SW480 (cell line): ENCODE results near the gene STAB2.
"Not testable (repeated sequence)": the region's sequence is repeated elsewhere in the genome, so short reads cannot be mapped to it uniquely, and the experiment has no call there.

Experiments
- DNase-seq: peaks from one replicate; pipeline ENCODE4 v3.0.0-alpha.2; 2016; ENCODE audit warnings: low spot score

Gene STAB2

DNA sequence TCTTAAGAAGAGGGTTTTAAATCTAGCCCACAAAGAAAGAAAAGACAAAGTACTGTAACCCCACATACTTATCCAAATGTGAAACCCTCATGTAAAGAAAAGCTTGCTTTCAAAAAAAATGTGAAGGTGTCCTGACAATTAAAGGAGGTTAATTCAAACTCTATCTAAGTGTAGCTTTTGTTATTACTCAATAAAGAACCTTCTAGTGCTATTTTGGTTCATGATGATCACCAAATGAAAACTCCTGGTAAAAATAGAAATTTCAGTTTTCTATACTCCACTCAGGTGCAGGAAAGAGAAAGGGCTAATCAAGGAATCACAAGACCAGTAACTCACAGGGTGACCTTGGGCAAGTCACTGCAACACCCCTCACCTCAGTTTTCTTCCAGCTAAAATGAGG, 1.6 kb downstream of the STAB2 start:
- DNase-seq = no peak

DNA sequence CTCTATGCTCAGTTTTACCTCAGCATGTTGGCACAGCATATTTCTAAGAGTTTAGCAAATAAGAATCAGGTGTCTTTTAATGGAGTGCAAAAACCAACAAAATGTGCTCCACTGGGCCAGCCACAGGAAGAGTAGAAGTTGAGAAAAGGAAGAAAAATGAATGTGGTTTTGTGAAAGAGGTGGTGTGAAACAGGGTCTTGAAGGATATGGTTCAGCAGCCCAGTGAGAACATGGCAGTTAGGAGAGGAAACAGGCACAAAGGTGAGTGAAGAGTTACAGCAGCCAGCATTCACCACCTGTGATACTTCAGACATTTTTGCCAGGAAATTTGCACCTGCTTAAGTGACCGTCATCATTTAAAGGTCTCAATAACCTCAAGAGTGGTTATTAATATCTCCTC, 2.4 kb downstream of the STAB2 start:
- no peak for DNase-seq

DNA sequence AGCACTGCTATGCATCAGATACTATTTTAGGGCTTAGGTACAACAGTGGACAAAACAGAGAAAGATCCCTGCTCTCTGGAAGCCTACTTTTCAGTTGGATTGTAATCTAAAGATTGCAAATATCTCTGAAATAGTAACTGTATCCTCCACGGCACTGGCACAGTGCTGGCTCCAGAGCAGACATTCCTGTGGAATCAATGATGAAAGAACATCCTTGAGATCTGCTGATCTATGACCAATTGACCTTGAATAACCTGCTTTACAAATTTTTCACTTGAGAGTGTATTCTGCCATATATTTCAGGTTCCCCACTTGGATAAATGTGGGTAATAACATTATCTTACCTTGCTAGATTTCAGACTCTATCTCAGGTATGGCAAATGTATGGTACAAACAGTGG, 3.2 kb downstream of the STAB2 start:
- DNase-seq = no peak

DNA sequence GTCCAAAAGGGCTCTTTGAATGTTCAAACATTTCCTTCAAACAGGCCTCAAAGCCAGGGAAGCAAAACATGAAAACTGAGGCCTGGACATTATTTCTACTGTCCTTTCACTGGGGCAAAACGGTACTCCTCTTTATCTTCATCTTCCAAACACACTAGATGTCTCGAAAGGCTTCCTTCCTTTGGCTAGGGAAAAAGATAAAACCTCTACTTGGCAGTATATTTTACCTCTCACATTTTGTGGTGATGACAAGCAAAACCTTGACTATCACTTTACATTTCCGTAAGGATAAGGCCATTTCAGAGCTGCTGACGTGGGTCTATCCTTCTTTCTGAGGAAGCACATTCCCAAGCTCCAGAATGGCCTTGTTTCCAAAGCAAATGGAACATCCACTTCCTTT, 9.9 kb downstream of the STAB2 start:
- no peak for DNase-seq

DNA sequence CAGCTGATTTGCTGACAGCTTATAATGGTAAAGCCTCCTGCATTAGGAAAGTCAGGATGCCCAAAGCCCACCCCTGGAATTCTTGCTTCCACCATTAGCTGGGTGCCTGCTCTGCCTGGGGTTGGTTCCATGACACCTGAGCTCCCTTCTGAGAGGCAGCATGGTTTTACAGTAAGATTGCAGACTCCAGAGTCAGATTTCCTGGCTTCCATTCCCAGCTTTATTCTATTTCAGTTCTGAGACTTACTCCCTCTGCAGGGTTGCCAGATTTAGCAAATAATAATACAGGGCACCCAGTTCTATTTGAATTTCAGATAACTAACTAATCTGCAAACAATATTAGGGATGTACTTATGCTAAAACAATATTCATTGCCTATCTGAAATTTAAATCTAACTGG, 12.2 kb downstream of the STAB2 start:
- no peak for DNase-seq

DNA sequence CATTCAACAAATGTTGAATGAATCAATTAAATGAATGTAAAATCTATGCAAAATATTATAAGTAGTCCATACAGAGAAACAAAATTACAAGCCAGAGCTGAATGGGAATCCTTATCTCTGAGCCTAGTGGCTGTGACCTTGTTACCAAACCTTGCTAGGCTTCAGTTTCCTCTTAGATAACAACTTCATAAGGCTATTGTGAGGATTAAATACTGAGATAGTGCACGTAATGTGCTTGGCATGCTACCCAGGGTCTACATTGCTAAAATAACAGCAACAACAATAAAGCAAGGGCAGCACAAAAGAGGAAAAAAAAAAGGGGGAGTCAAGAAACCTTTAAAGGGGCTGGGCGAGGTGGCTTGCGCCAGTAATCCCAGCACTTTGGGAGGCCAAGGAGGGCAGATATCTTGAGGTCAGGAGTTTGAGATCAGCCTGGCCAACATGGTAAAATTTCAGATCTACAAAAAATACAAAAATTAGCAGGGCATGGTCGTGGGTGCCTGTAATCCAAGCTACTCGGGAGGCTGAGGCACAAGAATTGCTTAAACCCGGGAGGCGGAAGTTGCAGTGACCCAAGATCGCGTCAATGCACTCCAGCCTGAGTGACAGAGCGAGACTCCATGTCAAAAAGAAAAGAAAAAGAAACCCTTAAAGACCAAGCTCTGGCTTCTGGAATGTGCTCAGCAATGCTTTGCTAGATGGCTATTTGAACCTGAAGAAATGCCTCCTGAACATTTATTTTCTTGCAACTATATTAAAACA, 14.1 kb downstream of the STAB2 start:
- no peak for DNase-seq

DNA sequence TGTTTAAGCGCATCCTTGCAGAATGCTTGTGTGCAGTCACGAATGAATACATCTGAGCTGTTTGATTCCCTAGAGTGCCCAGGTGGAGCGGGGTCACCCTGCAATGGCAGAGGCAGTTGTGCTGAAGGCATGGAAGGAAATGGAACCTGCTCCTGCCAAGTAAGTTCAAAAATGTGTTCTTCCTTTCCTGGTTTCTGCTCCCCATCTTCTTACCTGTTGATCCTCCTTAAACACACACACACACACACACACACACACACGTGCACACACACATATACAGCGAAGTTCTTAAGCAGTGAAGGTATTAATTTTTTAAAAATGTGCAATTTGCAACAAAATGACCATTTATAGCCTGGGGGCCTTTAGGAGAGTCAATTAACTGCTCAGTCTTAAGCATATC, 33.3 kb downstream of the STAB2 start:
- DNase-seq = no peak

DNA sequence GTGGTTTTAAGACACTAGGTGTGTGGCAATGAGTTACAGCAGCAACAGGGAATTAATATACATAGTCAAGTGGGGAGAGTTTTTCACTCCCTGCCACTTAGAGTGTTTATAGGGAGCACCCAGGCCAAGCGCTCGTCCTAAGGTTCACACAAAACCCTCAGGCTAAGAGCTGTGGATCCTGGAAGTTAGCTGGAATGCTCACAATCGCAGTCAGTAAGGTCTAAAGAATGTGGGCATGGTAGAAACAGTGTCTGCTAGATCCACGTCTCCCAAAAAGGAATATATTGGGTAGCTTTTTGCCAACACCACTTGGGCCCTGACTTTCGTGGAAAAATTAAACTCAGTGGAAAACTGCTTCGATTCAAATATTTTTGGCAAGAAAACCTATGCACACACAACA, 36.6 kb downstream of the STAB2 start:
- no peak for DNase-seq

DNA sequence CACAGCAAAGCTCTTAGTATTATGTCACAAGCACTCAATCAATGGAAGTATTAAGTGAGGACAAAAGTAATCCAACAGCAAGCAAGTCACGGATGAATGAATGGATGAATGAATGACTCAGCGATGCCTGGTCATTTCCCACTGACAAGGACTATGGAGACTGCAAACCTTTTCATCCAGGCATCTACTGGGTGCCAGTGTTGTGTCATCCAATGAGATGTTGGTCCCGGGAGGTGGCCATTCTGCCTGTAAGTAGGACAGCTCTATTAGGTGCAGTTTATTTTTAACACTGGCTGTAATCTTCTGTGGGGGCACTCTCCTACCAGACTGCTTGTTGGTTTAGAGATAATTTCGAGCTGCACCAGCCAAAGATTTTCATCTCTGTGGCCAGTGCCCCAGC, 39.4 kb downstream of the STAB2 start:
- DNase-seq = peak; percentile 61

DNA sequence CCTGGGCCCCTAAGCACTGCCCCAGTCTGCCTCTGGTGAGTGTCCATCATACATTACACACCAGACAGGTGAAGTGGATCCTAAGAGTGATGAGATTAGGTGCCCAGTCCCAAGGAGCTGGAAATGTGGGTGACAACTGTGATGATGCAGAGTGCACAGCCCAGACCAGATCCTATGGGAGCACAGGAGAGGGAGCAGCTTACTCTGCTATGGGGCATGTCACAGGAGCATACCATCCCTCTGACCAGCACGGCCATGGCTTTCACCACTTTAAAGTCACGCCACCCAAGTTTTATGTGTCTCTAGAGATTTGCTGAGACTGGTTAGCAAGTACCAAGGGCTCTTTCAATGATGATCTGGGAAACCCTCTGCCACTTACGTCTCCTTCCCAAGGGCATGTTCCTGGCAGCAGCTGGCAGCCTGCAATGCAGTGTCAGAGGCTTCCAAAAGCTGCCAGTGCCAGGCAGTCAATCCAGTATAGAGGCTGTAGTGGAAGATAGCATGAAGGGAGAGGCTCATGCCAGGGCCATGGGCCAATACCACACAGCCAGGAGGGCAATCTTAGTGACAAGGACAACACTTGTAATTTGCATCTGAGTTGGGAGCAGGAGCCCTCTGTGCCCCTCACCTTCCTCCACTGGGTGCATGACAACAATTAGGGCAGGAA, 40.2 kb downstream of the STAB2 start:
- DNase-seq = no peak

DNA sequence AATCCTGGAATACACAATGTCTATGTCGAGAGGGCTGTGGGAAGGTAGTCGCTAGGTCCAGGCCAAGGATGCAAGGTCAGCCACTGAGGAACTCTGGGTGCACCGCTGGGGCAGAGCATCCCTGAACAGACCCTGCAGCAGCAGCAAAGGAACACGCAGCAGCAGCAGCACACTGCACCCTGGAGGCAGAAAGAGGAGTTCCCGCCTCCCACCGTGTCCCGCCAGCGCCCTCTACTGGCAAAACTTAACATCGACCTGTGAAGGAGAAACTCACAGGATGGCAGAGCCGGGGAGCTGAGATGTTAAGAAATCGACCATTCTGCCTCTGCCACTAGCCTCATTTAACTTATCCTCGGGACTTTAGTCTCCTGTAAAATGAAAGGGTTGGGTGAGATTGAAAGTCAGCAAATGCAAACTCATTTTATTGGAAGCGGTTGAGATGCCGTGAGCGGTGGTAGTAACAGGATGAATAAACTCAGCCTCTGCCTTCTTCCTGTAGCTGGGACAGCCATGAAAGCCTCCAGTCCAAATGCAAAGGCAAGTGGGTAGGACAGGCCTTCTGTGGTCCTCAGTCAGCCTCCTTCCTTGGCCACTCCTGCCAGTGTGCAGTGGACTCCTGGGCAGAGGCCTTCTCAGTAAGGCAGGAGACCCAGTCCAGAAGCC, 45.6 kb downstream of the STAB2 start:
- peak; percentile 26 for DNase-seq

DNA sequence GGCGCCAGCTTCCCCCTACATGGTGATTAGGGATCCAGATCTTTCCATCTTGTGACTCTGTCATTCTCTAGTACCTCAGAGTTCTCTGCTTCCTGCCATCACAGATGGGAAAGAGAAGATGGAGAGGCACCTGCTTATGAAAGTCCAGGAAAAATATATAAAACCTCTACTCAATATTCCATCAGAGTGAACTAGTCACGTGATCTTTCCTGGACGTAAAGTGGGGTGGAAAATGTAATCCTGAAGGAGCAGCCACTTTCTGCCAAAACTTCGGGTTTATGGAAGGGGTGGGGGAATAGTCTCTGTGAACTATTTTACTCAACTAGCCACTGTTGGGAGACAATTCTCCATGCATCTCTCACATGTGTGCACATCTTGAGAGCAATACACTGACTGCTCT, 47.7 kb downstream of the STAB2 start:
- DNase-seq = no peak

DNA sequence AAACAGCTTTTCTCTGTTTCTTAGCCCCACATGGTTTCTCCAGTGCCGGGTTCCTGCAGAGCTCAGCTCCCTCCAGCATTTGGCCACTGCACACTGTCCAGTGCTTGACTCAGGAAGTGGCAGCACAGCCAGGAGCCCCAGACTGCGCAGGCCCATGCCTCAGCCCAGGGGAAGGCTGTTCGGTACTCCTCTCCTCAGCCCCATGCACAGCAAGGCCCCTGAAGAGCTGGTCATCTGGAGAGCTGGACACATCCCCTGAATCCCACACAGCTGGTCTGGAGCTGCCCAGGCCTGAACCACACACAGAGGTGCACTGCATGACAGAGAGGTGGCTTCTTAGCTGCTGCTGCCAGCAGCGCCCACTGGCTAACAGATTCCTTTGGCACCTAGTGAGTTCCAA, 48.3 kb downstream of the STAB2 start:
- DNase-seq = no peak

DNA sequence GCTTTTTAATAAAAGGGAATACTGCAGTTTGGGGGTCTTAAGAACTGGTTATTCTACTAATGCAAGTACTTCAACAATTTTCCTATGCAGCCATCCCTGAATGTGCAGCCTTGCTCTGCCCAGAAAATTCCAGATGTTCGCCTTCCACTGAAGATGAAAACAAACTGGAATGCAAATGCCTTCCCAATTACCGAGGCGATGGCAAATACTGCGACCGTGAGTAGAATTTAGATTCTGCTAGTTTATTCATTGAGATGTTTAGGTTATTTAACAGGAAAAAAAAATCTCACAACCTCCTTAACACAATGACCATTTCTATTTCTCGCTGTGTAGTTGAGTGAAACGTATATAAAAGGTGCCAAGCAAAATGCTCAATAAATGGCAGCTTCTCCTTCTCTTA, 49.9 kb downstream of the STAB2 start:
- DNase-seq = no peak

DNA sequence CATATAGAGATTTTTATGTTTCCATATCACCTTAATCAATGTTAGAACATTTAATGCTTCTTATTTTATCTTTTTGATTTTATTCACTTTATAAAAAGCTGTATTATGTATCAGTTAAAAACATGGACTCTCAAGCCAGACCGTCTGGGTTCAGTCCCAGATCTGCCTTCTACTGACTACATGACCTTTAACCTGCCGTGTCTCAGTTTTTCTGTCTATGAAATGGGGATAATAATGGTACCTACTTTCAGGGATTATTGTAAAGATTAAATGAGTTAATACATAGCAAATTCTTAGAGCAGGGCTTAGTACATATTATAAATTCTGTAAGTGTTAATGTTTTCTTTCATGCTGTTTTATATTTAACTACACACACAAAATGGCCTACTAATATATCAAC, 50.4 kb downstream of the STAB2 start:
- DNase-seq = no peak

DNA sequence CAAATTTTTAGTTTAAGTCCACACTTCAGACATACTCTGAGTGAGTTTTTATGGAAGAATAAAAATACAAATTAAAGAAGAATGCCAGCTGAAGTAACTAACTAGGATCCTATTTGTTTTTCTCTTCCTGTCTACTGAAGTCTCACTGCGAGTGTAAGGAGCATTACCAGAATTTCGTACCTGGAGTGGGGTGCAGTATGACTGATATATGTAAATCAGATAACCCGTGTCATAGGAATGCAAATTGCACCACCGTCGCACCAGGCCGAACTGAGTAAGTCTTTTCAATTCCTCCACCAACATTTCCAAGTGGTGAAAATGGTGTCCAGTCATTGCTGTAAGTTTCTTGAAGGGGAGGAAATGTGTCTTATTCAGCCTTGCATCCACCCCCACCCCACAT, 52.9 kb downstream of the STAB2 start:
- no peak for DNase-seq

DNA sequence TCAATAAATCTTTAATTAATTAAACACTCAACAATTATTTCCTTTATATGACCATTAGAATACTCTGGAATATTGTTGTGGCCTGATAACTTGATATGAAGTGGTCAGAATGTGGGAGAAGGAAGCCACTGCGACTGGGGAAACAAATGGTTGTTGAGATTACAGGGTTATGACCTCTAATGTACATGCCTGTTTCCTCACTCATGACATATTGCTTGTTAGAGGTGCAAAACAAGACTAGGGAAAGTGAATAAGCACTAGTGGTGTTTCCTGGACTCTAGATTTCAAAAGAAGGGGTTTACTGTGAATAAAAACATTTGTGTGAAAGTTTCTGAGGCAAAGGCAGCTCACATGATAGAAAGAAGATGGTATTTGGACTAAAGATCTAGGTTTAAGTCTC, 53.3 kb downstream of the STAB2 start:
- no peak for DNase-seq

DNA sequence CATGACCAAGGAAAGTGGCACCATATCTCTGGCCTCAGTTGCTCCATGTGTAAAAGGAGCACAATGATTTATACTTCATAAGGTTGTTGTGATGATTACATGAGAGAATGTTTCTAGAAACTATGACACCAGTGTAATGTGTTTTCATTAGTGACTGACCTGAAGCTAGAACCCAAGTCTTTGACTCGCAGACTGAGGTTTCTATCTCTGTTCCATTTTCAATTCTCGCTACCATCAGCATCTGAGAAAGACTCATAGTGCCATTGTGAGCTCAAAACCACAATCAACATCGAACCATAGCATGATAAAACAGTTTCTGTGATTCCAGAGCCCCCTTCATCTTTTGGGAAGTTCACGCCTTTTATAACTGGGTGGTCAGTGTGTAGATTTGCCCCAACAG, 53.8 kb downstream of the STAB2 start:
- DNase-seq = no peak

DNA sequence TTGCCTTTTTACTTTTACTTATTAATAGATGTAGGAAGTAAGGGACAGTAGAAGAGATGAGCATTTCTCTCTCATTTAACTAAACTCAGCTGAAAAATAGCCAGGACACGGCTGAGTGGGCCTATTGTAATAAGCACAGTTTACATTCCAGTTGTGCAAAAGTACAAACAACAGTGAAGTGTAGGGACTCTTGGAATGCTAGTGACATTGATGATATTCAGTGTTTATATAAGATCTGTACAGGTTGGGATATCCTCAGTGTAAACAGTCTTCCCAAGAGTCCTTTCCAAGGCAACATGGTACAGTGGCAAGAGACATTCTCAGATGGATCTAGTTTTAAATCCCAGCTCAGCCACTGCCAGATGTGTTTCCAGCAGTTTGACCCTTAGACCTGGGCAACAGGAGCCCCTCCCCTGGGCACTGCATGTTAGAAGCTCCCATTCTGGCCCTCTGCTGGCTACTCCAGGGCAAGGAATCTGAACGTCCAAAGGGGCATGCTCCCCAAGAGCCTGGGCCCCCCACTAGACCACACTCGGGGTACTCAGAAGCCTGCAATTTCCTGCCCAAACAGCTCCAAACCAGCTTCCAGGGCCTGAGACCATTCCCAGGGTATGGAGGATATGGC, 55.3 kb downstream of the STAB2 start:
- DNase-seq = no peak

DNA sequence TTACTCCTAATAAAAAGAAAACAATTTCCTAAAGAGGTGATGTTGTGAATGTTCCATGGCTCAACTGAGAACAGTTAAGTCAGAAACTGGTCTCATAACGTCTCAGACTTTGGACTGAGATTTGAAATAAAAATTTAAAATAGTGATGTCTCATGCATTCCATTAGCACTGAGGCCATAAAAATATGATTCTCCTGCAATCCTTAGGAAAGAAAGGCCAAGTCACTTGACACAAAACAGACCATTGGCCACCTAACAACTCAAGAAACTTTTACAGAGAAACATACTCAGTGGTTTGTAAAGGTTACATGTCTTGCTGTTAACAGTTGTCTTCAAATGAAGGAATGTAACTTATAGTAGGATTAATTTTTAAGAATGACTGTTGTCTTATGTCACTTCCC, 58.1 kb downstream of the STAB2 start:
- DNase-seq = no peak

DNA sequence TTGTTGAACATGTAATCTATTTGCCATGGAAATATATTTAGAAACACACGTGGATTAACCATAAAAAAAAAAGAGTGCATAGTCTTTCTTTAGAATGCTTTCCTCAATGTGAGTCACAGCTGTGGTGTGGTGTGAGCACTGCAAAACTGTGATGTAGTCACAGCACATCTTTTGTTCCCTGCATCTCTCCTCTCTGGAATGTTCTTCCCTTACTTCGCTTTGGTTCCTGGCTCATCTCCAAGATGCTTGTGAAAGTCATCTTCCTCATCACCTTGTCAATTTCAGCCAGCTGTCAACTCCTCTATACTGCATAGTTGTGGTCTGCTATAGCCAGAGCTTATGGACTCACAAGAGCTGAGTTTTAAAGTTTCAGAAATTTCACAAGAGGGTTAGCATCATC, 60.2 kb downstream of the STAB2 start:
- DNase-seq = peak; percentile 7

DNA sequence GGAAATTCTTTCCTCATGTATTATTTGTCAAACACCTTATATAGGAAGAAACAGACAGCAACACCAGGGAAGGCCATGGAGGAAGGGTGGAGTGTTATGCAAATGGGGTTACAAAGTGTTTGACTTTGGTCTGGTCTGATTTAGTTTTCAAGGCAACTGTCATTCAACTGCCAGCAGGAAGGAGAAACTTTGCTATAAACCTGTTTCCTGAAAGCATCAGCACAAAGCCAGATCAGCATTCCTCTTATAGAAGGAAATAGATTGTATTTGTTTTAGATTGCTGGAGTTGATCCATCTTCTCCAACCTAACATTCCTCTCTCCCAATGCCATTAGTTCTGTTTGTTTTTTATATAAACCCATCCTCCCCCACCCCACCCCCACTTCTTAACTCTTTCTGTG, 65.7 kb downstream of the STAB2 start:
- DNase-seq = no peak

DNA sequence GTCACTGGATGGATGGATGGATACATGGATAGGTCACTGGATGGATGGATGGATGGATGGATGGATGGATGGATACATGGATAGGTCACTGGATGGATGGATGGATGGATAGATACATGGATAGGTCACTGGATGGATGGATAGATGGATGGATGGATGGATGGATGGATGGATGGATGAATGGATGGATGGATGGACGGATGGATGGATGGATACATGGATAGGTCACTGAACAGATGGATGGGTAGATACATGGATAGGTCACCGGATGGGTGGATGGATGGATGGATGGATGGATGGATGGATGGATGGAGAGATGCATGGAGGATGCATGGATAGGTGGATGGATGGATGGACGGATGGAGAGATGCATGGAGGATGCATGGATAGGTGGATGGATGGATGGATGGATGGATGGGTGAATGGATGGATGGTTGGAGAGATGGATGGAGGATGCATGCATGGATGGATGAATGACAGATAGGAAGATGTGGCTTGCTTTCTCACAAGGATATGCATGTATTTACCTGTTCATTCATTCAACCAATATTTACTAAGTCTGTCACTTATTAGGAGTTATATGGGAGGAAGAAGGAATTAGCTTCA, 66.6 kb downstream of the STAB2 start:
- not testable (repeated sequence) for DNase-seq
